Liver (tissue), 9 donors: ENCODE data around the gene TOX2. TPM values are rescaled to one million over a fixed set of nuclear protein-coding genes. Genes with fewer than 3 reads are reported as not detected.

Experiments
- DNase-seq: peaks from one replicate; pipeline ENCODE4 v3.0.0-alpha.2; 2017; ENCODE audit warnings: low spot score
- H3K27ac ChIP-seq, 2 donors: one replicate each; pipeline ENCODE4 v1.7.0; 2013; ENCODE audit warnings: inconsistent platforms in 2 of 2, low read length in 2 of 2, control low read depth in 1 of 2, low read depth in 1 of 2, mild to moderate bottlenecking in 1 of 2
- H3K27me3 ChIP-seq, 4 donors: one replicate each; pipeline versions ENCODE4 v1.6.1 to v1.7.0; 2013; ENCODE audit warnings: low read length in 3 of 4, inconsistent platforms in 1 of 4, mild to moderate bottlenecking in 1 of 4, moderate library complexity in 1 of 4; ENCODE audit not compliant: control insufficient read depth in 4 of 4, insufficient read depth in 4 of 4
- H3K36me3 ChIP-seq, 4 donors: one replicate each; pipeline versions ENCODE4 v1.6.1 to v1.7.0; 2013; ENCODE audit warnings: low read length in 3 of 4, mild to moderate bottlenecking in 3 of 4, low read depth in 1 of 4, moderate library complexity in 1 of 4; ENCODE audit not compliant: control insufficient read depth in 4 of 4, insufficient read depth in 3 of 4
- H3K4me1 ChIP-seq, 4 donors: one replicate each; pipeline versions ENCODE4 v1.6.1 to v1.7.0; 2013; ENCODE audit warnings: low read length in 3 of 4, mild to moderate bottlenecking in 3 of 4, moderate library complexity in 1 of 4; ENCODE audit not compliant: control insufficient read depth in 4 of 4, insufficient read depth in 4 of 4
- H3K4me3 ChIP-seq, 3 donors: one replicate each; pipeline versions ENCODE4 v1.6.1 to v1.7.0; 2013; ENCODE audit warnings: low read length in 3 of 3, control low read depth in 1 of 3, low read depth in 1 of 3, mild to moderate bottlenecking in 1 of 3
- H3K9ac ChIP-seq, 2 donors: one replicate each; pipeline ENCODE4 v1.7.0; 2013; ENCODE audit warnings: low read length in 2 of 2, mild to moderate bottlenecking in 2 of 2, moderate library complexity in 2 of 2, control low read depth in 1 of 2, low read depth in 1 of 2
- H3K9me3 ChIP-seq, 4 donors: one replicate each; pipeline versions ENCODE4 v1.6.1 to v1.7.0; 2013; ENCODE audit warnings: low read length in 3 of 4; ENCODE audit not compliant: control insufficient read depth in 4 of 4
- CTCF ChIP-seq: fragments of 150-350 bp; IDR thresholded peaks from 2 replicates; pipeline ENCODE4 v1.5.1; 2017; ENCODE audit warnings: improper control_type of control experiment, low read depth, low read length; ENCODE audit not compliant: missing input control
- EGR1 ChIP-seq, 2 donors: IDR thresholded peaks; 2 replicates each; pipeline ENCODE4 v1.6.1; 2016 to 2018; ENCODE audit warnings: antibody characterized with exemption in 2 of 2, low read depth in 2 of 2
- FOXA1 ChIP-seq: IDR thresholded peaks from 2 replicates; pipeline ENCODE4 v1.6.1; 2016; ENCODE audit warnings: antibody characterized with exemption
- FOXA2 ChIP-seq: IDR thresholded peaks from 2 replicates; pipeline ENCODE4 v1.6.1; 2016; ENCODE audit warnings: antibody characterized with exemption
- GABPA ChIP-seq, 2 donors: IDR thresholded peaks in 1 of 2; conservative IDR thresholded peaks in 1 of 2; 2 replicates each; pipeline ENCODE4 v1.6.1; 2016; ENCODE audit warnings: antibody characterized with exemption in 2 of 2, mild to moderate bottlenecking in 1 of 2, moderate library complexity in 1 of 2
- JUND ChIP-seq, 2 donors: IDR thresholded peaks; 2 replicates each; pipeline ENCODE4 v1.6.1; 2016; ENCODE audit warnings: antibody characterized with exemption in 2 of 2
- MAX ChIP-seq: IDR thresholded peaks from 2 replicates; pipeline ENCODE4 v1.6.1; 2016; ENCODE audit warnings: antibody characterized with exemption
- NR2F2 ChIP-seq: IDR thresholded peaks from 2 replicates; pipeline ENCODE4 v1.6.1; 2016; ENCODE audit warnings: antibody characterized with exemption
- RAD21 ChIP-seq, 2 donors: IDR thresholded peaks; 2 replicates each; pipeline ENCODE4 v1.6.1; 2016; ENCODE audit warnings: antibody characterized with exemption in 2 of 2, mild to moderate bottlenecking in 2 of 2
- REST ChIP-seq: IDR thresholded peaks from 2 replicates; pipeline ENCODE4 v1.6.1; 2016; ENCODE audit warnings: antibody characterized with exemption, mild to moderate bottlenecking
- RXRA ChIP-seq, 2 donors: IDR thresholded peaks; 2 replicates each; pipeline ENCODE4 v1.6.1; 2017 to 2018; ENCODE audit warnings: antibody characterized with exemption in 2 of 2, mild to moderate bottlenecking in 1 of 2
- SP1 ChIP-seq: IDR thresholded peaks from 2 replicates; pipeline ENCODE4 v1.6.1; 2018; ENCODE audit warnings: antibody characterized with exemption, mild to moderate bottlenecking
- TAF1 ChIP-seq: conservative IDR thresholded peaks from 2 replicates; pipeline ENCODE4 v1.6.1; 2016; ENCODE audit warnings: antibody characterized with exemption, mild to moderate bottlenecking
- ZBTB33 ChIP-seq: IDR thresholded peaks from 2 replicates; pipeline ENCODE4 v1.6.1; 2016; ENCODE audit warnings: antibody characterized with exemption
- WGBS: extraction: QIAGEN DNeasy Blood & Tissue Kit; methylation state at CpG from one replicate; pipeline ENCODE4 v1.1.7; 2013; 5-methylcytosine and 5-hydroxymethylcytosine counted together
- polyA plus RNA-seq, 2 donors: library from polyadenylated mRNA; stranded (reverse) in 1 of 2; unstranded in 1 of 2; fragments of 200-250 nt in 1 of 2; fragments of >200 nt in 1 of 2; fragmentation: Nextera tagmentation in 1 of 2; extraction: Ambion mirVana in 1 of 2; gene quantifications; one replicate each; pipeline versions ENCODE4 v1.2.1 to v1.2.3, GENCODE V29; 2013 to 2015
- total RNA-seq, 2 donors: library from RNA; depleted of rRNA; stranded (reverse); fragments of >200 nt; gene quantifications; one replicate each; pipeline ENCODE4 v1.2.3, GENCODE V29; 2014
- donor health status: healthy.
- donor health status: healthy.
- donor health status: healthy.
- donor health status: healthy.
- donor health status: healthy.

Gene TOX2
- total and polyA plus RNA-seq, 4 donors, result 0.33 to 2.7 (median 1.4) TPM

- Histone ChIP-seq H3K4me3 (no peak overlapping the region), H3K36me3 (no peaks in the 10 kb centered on the region), H3K9ac (no peak overlapping the region), H3K27ac (no peak overlapping the region), H3K9me3 (no peaks in the 10 kb centered on the region), H3K27me3 (no peaks in the 10 kb centered on the region), H3K4me1 (no peaks in the 10 kb centered on the region)
- 81% methylated on average over 5 of the region's 5 CpGs for WGBS
- TF ChIP-seq RAD21 (IDR thresholded peaks at IDR 0.05), result no peak
- no peak for TF ChIP-seq CTCF
- DNase-seq, result no peak
Measured at GRCh38 chr20:44003609-44004008, 89.0 kb downstream of the TOX2 start.

- DNase-seq, result no peak
- Histone ChIP-seq H3K9me3 (no peaks in the 10 kb centered on the region), H3K9ac (no peak overlapping the region), H3K4me3 (no peak overlapping the region), H3K27ac (no peak overlapping the region), H3K36me3 (no peaks in the 10 kb centered on the region), H3K4me1 (no peaks in the 10 kb centered on the region), H3K27me3 (no peaks in the 10 kb centered on the region)
- TF ChIP-seq CTCF (no peak), JUND (IDR thresholded peaks at IDR 0.05) (no peak), TAF1 (no peak), SP1 (no peak), RXRA (IDR thresholded peaks at IDR 0.05) (no peak), GABPA (IDR thresholded peaks at IDR 0.05 in 1 of 2, conservative IDR thresholded peaks at IDR 0.05 in 1 of 2) (no peak), RAD21 (IDR thresholded peaks at IDR 0.05) (no peak), NR2F2 (no peak)
- WGBS, result 87% methylated on average over 4 of the region's 4 CpGs
Measured at GRCh38 chr20:44004306-44004915, 89.8 kb downstream of the TOX2 start.

GRCh38 chr20:44005661-44006060 lies 91.0 kb downstream of the TOX2 start:
- no peak for DNase-seq
- Histone ChIP-seq H3K4me3 (no peak overlapping the region), H3K27ac (no peak overlapping the region), H3K27me3 (no peaks in the 10 kb centered on the region), H3K9me3 (no peaks in the 10 kb centered on the region), H3K4me1 (no peaks in the 10 kb centered on the region), H3K36me3 (no peaks in the 10 kb centered on the region), H3K9ac (no peak overlapping the region)
- 84% methylated on average over 3 of the region's 3 CpGs for WGBS
- TF ChIP-seq CTCF (no peak), JUND (IDR thresholded peaks at IDR 0.05) (no peak), RXRA (IDR thresholded peaks at IDR 0.05) (no peak), REST (no peak), FOXA2 (no peak), TAF1 (no peak), FOXA1 (no peak), NR2F2 (no peak), GABPA (IDR thresholded peaks at IDR 0.05 in 1 of 2, conservative IDR thresholded peaks at IDR 0.05 in 1 of 2) (no peak), EGR1 (IDR thresholded peaks at IDR 0.05; ENCODE audit: low read depth in 2 of 2) (no peak), ZBTB33 (no peak), RAD21 (IDR thresholded peaks at IDR 0.05) (no peak), MAX (no peak)
